A673 (cell line): ENCODE measurements around the gene PPP5C. TPM values are rescaled to one million over a fixed set of nuclear protein-coding genes. Genes with fewer than 3 reads are reported as not detected.
"Not testable (repeated sequence)": the region's sequence is repeated elsewhere in the genome, so short reads cannot be mapped to it uniquely, and the experiment has no call there.

ENCODE experiments used
- BruUV-seq: library from RNA; stranded (reverse); fragments of 400-500 nt; replicated peaks from 2 replicates; lab custom pipeline; 2021; lab: Mats Ljungman, UMichigan
- CTCF ChIA-PET: fragments of 300-600 bp; sonication (Branson Sonifier 250); formaldehyde crosslinking; loops from one replicate; lab custom pipeline; 2022; ENCODE audit warnings: antibody characterized with exemption; lab: Charles Lee
- POLR2A ChIA-PET: fragments of 300-600 bp; sonication (Branson Sonifier 250); formaldehyde crosslinking; loops from one replicate; lab custom pipeline; 2022; ENCODE audit warnings: antibody characterized with exemption; ENCODE audit not compliant: low non-redundant PET; lab: Charles Lee
- DNase-seq: peaks from one replicate; pipeline ENCODE4 v3.0.0-alpha.2; 2015; ENCODE audit warnings: low spot score
- H3K27ac ChIP-seq: fragments of 200-600 bp; sonication (generic); 2 replicates; pipeline ENCODE4 v1.5.1; 2016; ENCODE audit warnings: mixed run types, low read depth, mild to moderate bottlenecking, mixed read lengths, antibody characterized with exemption, low read length; ENCODE audit not compliant: poor library complexity, severe bottlenecking
- H3K27me3 ChIP-seq: fragments of 200-600 bp; sonication (generic); replicated peaks from 2 replicates; pipeline ENCODE4 v1.6.1; 2017; ENCODE audit warnings: mixed run types, low read depth, mild to moderate bottlenecking, mixed read lengths, antibody characterized with exemption, low read length; ENCODE audit not compliant: insufficient read depth, poor library complexity
- H3K36me3 ChIP-seq: fragments of 200-600 bp; sonication (generic); 2 replicates; pipeline ENCODE4 v1.6.1; 2016; ENCODE audit warnings: mixed run types, mild to moderate bottlenecking, mixed read lengths, antibody characterized with exemption, low read length; ENCODE audit not compliant: insufficient read depth, poor library complexity, severe bottlenecking
- H3K4me1 ChIP-seq: fragments of 200-600 bp; sonication (generic); 2 replicates; pipeline ENCODE4 v1.6.1; 2017; ENCODE audit warnings: mixed run types, mild to moderate bottlenecking, mixed read lengths, antibody characterized with exemption, low read length; ENCODE audit not compliant: insufficient read depth, poor library complexity, severe bottlenecking
- H3K4me3 ChIP-seq: fragments of 200-600 bp; sonication (generic); 2 replicates; pipeline ENCODE4 v1.5.1; 2016; ENCODE audit warnings: low read depth, mixed run types, mild to moderate bottlenecking, mixed read lengths, low read length; ENCODE audit not compliant: poor library complexity, severe bottlenecking
- H3K9me3 ChIP-seq: fragments of 200-600 bp; sonication (generic); 2 replicates; pipeline ENCODE4 v1.6.1; 2016; ENCODE audit warnings: mixed run types, low read depth, mild to moderate bottlenecking, mixed read lengths, antibody characterized with exemption, low read length; ENCODE audit not compliant: poor library complexity, severe bottlenecking
- EZH2 ChIP-seq: fragments of 200-600 bp; sonication (generic); IDR thresholded peaks from 2 replicates; pipeline ENCODE4 v1.6.1; 2017; ENCODE audit warnings: borderline replicate concordance, low read depth, mild to moderate bottlenecking, mixed read lengths, antibody characterized with exemption, low read length; ENCODE audit not compliant: poor library complexity, severe bottlenecking
- intact Hi-C: fragments of 100-400 bp; cut with micrococcal nuclease; formaldehyde crosslinking; loops from one replicate; pipeline ENCODE4 v1.10.0; 2022; ENCODE audit not compliant: unreplicated experiment
- total RNA-seq: library from RNA; stranded (reverse); gene quantifications from 2 replicates; pipeline ENCODE4 v1.2.3, GENCODE V29; 2021
- TF ChIP-seq, protein P1 (sequence below): fragments of 300-800, 200-600 bp; sonication (generic); conservative IDR thresholded peaks from 2 replicates; pipeline ENCODE4 v1.5.1; 2017; ENCODE audit warnings: low read depth, mild to moderate bottlenecking, antibody characterized with exemption, low read length, moderate library complexity, mixed read lengths

Gene PPP5C
- total RNA-seq, 1 experiment from 2014 or later: 164 TPM

DNA sequence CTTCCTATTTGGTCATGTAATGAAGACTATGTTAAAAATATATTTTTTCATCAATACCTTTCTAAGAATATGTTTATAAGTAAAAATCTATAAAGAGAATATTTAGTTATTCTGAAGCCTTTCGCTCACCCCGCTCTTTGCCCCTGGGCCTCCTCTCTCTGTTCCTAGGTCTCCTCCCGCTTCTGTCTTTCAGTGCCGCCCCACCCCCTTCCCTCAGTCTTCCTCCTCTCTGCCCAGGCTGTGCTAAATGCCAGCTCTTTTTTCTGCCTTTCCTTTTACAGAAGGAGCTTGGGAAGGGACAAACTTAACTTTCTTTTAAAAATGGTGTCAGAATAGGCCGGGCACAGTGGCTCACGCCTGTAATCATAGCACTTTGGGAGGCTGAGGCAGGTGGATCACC lies 27.3 kb upstream of the PPP5C start:
- CTCF ChIA-PET: no interaction called here
- DNase-seq: no peak
- Histone ChIP-seq H3K27me3 (no peaks in the 10 kb centered on the region), H3K27ac (no peak overlapping the region), H3K4me1 (no peaks in the 10 kb centered on the region), H3K9me3 (no peaks in the 10 kb centered on the region), H3K4me3 (no peak overlapping the region), H3K36me3 (no peaks in the 10 kb centered on the region)
- no TSS peak for BruUV-seq
- POLR2A ChIA-PET: no interaction called here
- TF ChIP-seq, protein P1, sequence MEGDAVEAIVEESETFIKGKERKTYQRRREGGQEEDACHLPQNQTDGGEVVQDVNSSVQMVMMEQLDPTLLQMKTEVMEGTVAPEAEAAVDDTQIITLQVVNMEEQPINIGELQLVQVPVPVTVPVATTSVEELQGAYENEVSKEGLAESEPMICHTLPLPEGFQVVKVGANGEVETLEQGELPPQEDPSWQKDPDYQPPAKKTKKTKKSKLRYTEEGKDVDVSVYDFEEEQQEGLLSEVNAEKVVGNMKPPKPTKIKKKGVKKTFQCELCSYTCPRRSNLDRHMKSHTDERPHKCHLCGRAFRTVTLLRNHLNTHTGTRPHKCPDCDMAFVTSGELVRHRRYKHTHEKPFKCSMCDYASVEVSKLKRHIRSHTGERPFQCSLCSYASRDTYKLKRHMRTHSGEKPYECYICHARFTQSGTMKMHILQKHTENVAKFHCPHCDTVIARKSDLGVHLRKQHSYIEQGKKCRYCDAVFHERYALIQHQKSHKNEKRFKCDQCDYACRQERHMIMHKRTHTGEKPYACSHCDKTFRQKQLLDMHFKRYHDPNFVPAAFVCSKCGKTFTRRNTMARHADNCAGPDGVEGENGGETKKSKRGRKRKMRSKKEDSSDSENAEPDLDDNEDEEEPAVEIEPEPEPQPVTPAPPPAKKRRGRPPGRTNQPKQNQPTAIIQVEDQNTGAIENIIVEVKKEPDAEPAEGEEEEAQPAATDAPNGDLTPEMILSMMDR: no peak
- no peak for TF ChIP-seq EZH2
- intact Hi-C loops: no loop called here

DNA sequence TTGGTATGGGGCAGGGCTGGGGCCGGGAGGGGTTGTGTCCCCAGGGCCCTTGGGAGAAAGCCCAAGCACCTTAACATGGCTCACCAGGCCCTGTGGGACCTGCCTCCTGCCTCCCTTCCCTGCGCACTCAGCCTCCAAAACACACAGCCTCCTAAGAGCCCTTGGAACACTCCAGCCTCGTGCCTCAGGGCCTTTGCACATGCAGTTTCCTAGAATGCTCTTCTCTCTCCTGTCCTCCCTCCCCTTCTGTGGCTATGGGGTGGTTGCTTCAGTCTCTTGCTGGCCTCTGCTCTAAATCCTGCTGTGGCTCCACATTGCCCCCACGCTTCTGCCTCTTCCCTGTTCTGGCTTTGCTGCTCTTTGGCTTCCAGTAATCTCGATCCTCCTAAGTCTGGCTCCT lies 26.3 kb upstream of the PPP5C start:
- H3K9me3 ChIP-seq: no peaks in the 10 kb centered on the region
- no peak overlapping the region for H3K4me3 ChIP-seq
- DNase-seq: no peak
- H3K4me1 ChIP-seq: no peaks in the 10 kb centered on the region
- ChIA-PET POLR2A (no interaction called here), CTCF (no interaction called here)
- no peak for TF ChIP-seq EZH2
- TF ChIP-seq, protein P1: no peak
- no TSS peak for BruUV-seq
- H3K36me3 ChIP-seq: no peaks in the 10 kb centered on the region
- H3K27me3 ChIP-seq: no peaks in the 10 kb centered on the region
- no peak overlapping the region for H3K27ac ChIP-seq
- intact Hi-C loops: no loop called here

DNA sequence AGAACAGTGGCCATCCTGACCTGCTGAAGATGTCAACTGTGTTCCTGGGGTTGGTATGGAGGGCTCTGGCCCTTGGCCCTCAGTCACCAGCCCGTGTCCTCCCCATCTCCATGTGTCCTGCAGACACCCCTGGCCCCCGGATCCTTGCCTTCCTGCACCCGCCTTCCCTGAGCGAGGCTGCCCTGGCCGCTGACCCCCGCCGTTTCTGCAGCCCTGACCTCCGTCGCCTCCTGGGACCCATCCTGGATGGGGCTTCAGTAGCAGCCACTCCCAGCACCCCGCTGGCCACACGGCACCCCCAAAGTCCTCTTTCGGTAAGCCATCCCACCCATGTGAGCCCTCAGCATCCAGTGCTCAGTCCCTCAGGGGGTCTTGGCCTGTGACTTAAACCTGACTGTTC lies 25.2 kb upstream of the PPP5C start:
- DNase-seq: no peak
- no peaks in the 10 kb centered on the region for H3K27me3 ChIP-seq
- no TSS peak for BruUV-seq
- CTCF ChIA-PET: no interaction called here
- no peak overlapping the region for H3K4me3 ChIP-seq
- peaks cover 8% of the 10 kb centered on the region for H3K9me3 ChIP-seq
- POLR2A ChIA-PET: no interaction called here
- TF ChIP-seq, protein P1: no peak
- no peak for TF ChIP-seq EZH2
- H3K27ac ChIP-seq: no peak overlapping the region
- H3K36me3 ChIP-seq: no peaks in the 10 kb centered on the region
- intact Hi-C loops: no loop called here
- H3K4me1 ChIP-seq: no peaks in the 10 kb centered on the region

DNA sequence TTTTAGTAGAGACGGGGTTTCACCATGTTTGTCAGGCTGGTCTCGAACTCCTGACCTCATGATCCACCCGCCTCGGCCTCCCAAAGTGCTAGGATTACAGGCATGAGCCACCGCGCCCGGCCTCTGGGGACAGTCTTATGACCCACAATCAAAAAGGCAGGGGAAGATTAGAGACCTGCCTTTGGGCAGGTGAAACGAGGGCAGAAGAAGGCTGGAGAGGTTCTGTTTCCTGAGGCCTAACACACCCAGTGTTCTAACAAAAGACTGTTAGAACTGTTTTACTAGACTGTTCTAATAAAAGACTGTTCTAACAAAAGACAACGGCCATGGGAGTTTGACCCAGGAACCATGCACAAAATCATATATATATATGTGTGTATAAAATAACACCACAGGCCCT lies 23.7 kb upstream of the PPP5C start:
- intact Hi-C loops, H3K36me3 ChIP-seq, DNase-seq, CTCF ChIA-PET, POLR2A ChIA-PET, H3K4me3 ChIP-seq, H3K27ac ChIP-seq, H3K4me1 ChIP-seq, BruUV-seq, H3K27me3 ChIP-seq: not testable (repeated sequence)
- peaks cover 10% of the 10 kb centered on the region for H3K9me3 ChIP-seq
